ENCODE results near the gene ANKMY1. TPM values are rescaled to one million over a fixed set of nuclear protein-coding genes. Genes with fewer than 3 reads are reported as not detected.

Gene ANKMY1
- total and polyA plus RNA-seq, 8 donors: 6.9 to 20.1 (median 10.7) TPM

DNA sequence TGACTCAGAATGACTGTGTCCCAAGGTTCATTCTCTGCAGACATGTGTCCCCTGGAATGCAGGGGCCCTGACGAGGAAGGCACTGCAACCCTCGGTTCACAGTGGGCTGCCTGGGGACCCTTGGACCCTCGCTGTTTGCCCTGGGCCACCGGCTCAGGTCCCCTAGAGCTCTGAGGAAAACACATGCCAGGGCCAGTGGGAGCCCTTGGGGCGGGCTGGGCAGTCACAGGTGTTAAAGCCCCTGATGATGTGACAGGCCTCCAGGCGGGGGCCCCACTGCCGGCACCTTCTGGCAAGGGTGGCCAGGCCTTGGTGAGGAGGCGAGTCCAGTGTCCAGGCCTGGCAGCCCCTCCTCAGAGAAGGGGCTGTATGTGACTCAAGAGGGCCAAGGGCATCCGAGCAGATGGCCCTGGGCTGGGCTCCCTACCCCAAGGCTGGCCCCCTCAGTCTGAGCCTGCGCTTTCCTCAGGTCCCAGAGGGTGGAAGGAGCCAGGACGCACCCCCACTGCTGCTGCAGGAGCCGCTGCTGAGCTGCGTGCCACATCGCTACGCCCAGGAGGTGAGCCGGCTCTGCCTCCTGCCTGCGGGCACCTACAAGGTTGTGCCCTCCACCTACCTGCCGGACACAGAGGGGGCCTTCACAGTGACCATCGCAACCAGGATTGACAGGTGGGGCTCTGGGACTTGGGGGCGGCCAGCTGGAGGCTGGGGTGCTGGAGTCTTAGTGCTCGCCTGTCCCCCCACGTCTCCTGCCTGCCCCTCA lies 39.8 kb upstream of the ANKMY1 start:
- Histone ChIP-seq H3K9me3 (no peaks in the 10 kb centered on the region), H3K27ac (no peak overlapping the region), H3K36me3 (peaks cover 0 to 6% (median 0%) of the 10 kb centered on the region in 3 donors), H3K4me3 (no peak overlapping the region), H3K27me3 (no peaks in the 10 kb centered on the region), H3K4me1 (no peaks in the 10 kb centered on the region)
- no peak for FAIRE-seq
- 90 to 94% methylated on average over 21 to 22 of the region's 22 CpGs for WGBS, 2 donors
- no peak for ATAC-seq
- intact Hi-C loops (cut with DNase I): no loop called here
- DNase-seq: peak in 1 of 6 donors; percentile 43
- TF ChIP-seq, protein P1, sequence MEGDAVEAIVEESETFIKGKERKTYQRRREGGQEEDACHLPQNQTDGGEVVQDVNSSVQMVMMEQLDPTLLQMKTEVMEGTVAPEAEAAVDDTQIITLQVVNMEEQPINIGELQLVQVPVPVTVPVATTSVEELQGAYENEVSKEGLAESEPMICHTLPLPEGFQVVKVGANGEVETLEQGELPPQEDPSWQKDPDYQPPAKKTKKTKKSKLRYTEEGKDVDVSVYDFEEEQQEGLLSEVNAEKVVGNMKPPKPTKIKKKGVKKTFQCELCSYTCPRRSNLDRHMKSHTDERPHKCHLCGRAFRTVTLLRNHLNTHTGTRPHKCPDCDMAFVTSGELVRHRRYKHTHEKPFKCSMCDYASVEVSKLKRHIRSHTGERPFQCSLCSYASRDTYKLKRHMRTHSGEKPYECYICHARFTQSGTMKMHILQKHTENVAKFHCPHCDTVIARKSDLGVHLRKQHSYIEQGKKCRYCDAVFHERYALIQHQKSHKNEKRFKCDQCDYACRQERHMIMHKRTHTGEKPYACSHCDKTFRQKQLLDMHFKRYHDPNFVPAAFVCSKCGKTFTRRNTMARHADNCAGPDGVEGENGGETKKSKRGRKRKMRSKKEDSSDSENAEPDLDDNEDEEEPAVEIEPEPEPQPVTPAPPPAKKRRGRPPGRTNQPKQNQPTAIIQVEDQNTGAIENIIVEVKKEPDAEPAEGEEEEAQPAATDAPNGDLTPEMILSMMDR (IDR thresholded peaks at IDR 0.05): no peak

DNA sequence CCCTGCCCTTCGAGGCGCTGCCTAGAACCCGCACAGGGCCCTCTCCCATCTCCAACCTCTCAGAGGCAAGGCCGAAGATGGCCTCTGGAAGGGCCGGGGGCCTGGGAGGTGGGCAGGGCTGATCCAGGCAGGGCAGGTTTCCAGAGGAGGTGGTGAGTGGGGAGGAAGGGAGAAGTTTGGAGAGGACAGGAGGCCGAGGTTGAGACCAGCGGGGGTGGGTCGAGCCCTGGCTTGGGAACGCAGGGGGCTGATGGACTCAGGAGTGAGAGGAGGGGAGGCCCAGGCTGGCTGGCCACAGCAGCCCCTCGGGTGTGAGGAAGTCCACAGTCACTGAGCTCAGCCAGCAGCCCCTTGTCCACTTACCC lies 39.2 kb upstream of the ANKMY1 start:
- Histone ChIP-seq H3K27ac (no peak overlapping the region), H3K4me3 (no peak overlapping the region), H3K27me3 (no peaks in the 10 kb centered on the region), H3K9me3 (no peaks in the 10 kb centered on the region), H3K36me3 (peaks cover 0 to 11% (median 0%) of the 10 kb centered on the region in 3 donors), H3K4me1 (no peaks in the 10 kb centered on the region)
- no peak for FAIRE-seq
- WGBS, 2 donors: 91 to 94% methylated on average over 10 of the region's 10 CpGs
- peak in 2 of 6 donors; percentile 8 to 18 for DNase-seq
- TF ChIP-seq, protein P1 (IDR thresholded peaks at IDR 0.05): no peak
- intact Hi-C loops (cut with DNase I): no loop called here
- ATAC-seq: no peak

DNA sequence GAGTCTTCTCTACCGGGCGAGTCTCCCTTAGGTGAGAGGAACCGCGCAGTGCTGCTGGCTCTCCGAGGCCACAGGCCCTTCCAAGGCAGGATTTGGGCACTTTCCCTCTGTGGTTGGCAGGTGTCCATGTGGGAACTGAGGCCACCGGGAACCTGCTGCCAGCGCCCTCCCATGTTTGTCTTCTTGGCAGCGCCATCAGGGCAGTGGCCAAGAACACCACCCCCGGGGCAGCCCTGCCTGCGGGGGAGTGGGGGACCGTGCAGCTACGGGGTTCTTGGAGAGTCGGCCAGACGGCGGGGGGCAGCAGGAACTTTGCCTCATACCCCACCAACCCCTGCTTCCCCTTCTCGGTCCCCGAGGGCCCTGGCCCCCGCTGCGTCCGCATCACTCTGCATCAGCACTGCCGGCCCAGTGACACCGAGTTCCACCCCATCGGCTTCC lies 38.7 kb upstream of the ANKMY1 start:
- DNase-seq (peak in 4 of 6 donors; percentile 13 to 80 (median 34)), FAIRE-seq (no peak), ATAC-seq (peak in 1 of 4 donors; percentile 61)
- TF ChIP-seq, protein P1 (IDR thresholded peaks at IDR 0.05): no peak
- Histone ChIP-seq H3K36me3 (peaks cover 0 to 13% (median 0%) of the 10 kb centered on the region in 3 donors), H3K9me3 (no peaks in the 10 kb centered on the region), H3K27ac (no peak overlapping the region), H3K4me3 (no peak overlapping the region), H3K4me1 (no peaks in the 10 kb centered on the region), H3K27me3 (no peaks in the 10 kb centered on the region)
- intact Hi-C loops (cut with DNase I): no loop called here
- WGBS, 2 donors: 83 to 86% methylated on average over 23 of the region's 23 CpGs

DNA sequence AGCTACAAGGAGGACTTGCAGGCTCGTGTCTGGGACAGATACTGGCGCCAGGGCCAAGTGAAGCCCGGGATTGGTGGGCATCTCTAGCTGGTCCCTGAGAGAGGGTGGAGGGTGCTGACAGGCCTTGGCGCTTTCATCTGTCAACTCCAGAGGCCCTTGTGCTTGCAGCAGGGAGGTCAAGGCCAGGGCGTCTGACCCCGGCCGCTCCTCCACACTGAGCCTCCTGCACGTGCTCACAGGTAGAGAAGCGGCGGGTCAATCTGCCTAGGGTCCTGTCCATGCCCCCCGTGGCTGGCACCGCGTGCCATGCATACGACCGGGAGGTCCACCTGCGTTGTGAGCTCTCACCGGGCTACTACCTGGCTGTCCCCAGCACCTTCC lies 38.3 kb upstream of the ANKMY1 start:
- Histone ChIP-seq H3K4me3 (no peak overlapping the region), H3K27me3 (no peaks in the 10 kb centered on the region), H3K27ac (no peak overlapping the region), H3K4me1 (no peaks in the 10 kb centered on the region), H3K9me3 (no peaks in the 10 kb centered on the region), H3K36me3 (peaks cover 0 to 13% (median 0%) of the 10 kb centered on the region in 3 donors)
- TF ChIP-seq, protein P1 (IDR thresholded peaks at IDR 0.05): no peak
- DNase-seq (peak in 2 of 6 donors; percentile 22 to 69), ATAC-seq (no peak), FAIRE-seq (no peak)
- intact Hi-C loops (cut with DNase I): no loop called here
- WGBS, 2 donors: 92 to 95% methylated on average over 17 of the region's 17 CpGs

All from pancreas (tissue), 10 donors.